Activated naive CD8-positive, alpha-beta T cell treated with anti-CD3 and anti-CD28 coated beads, Interleukin-2, amount 50 U/mL, for 16 hours (primary cell): ENCODE results near the gene GIT2.
"Not testable (repeated sequence)": the region's sequence is repeated elsewhere in the genome, so short reads cannot be mapped to it uniquely, and the experiment has no call there.

Source experiments
- DNase-seq: peaks from one replicate; pipeline ENCODE4 v3.0.0-alpha.2; 2020; ENCODE audit warnings: low read depth, low spot score

GIT2 gene

GRCh38 chr12:109920261-109920780 is 75.8 kb downstream of the GIT2 start:
- DNase-seq = no peak

GRCh38 chr12:109919456-109919855 is 76.7 kb downstream of the GIT2 start:
- no peak for DNase-seq

GRCh38 chr12:109916045-109916444 is 80.1 kb downstream of the GIT2 start:
- no peak for DNase-seq

DNA sequence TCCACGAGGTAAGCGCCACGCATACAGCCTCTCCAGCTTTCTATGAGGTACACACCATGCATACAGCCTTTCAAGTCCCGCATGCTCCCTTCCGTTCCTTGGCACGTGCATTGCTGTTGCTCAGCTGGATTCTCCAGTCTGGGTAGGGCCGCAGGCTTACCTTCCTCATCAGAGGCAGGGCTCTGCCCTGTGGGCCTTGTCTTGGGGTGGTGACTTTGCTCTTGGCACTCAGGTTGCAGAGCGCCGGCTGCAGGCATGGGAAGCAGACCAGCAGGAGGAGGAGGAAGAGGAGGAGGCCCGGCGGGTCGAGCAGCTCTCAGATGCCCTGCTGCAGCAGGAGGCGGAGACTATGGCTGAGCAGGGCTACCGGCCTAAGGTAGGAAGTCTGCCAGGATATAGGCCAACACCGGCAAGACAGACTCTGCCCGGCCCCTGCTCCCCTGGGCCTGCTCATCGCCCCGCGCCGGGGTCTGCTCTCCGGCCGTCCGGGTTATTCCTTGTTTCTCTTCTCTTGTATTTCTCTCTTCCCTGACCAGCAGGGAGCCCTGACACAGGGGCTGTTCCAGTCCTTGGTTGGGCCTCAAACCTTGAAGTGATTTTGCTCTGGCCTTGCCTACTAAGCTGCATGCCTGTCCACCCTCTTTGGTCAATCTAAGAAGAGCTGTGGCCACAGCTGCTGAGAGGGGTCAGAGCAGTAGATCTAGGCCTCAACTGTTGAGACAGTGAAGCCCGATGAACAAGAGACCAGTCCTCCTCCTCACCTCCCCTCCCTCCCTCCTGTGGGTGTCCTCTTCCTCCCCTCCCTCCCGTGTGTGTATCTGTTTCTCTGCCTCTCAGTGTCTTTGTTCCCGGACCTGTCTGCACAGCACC is 80.8 kb downstream of the GIT2 start:
- no peak for DNase-seq

- DNase-seq = no peak
These were observed 81.7 kb downstream of the GIT2 start for GRCh38 chr12:109914461-109914860.

GRCh38 chr12:109912855-109913321 is 83.3 kb downstream of the GIT2 start:
- no peak for DNase-seq

- DNase-seq = no peak
These were observed 85.2 kb downstream of the GIT2 start for GRCh38 chr12:109910969-109911348.

DNA sequence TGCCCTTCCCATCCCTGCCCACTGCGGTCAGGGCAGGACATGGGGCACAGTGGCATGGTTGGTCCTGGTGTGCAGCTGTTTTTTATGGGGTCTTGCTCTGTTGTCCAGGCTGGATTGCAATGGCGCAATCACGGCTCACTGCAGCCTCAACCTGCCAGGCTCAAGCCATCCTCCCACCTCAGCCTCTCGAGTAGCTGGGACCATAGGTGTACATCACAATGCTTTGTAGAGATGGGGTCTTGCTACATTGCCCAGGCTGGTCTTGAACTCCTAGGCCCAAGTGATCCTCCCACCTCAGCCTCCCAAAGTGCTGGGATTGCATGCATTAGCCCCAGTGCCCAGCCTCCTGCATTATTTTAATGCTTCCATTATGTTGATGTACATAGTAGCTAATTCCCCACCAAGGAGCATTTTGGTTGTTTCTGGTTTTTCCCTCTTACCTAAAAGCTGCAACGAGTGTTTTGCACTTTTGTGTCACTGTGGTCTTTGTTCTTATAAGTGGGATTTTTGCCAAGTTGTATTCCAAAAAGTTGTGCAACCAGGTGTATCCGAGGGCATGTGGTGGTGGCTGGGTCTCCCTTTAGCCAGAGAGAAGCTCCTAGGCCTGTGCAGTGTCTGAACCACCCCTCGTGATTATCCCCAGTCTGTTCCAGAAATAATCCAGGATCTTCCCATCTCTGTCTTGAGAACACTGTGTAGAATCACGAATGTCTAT is 85.8 kb downstream of the GIT2 start:
- DNase-seq = no peak

DNA sequence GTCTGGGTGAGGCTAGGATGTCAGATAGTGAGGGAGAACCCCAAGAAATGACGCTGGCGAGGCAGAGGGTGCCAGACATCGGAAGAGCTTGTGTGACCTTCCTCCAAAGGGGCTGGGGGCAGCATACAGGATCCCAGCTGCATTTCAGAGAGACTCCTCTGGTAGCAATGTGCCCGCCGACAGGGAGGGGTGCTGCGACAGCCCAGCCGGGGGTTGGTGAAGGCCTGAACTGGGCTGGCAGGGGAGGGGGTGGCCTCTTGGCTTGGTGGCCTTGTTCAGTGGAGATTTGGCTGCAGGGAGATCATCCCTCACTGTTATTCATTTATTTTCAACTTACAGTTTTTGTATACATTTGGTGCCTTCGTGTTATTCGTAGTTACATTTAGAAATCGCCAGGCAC is 90.9 kb downstream of the GIT2 start:
- no peak for DNase-seq

DNA sequence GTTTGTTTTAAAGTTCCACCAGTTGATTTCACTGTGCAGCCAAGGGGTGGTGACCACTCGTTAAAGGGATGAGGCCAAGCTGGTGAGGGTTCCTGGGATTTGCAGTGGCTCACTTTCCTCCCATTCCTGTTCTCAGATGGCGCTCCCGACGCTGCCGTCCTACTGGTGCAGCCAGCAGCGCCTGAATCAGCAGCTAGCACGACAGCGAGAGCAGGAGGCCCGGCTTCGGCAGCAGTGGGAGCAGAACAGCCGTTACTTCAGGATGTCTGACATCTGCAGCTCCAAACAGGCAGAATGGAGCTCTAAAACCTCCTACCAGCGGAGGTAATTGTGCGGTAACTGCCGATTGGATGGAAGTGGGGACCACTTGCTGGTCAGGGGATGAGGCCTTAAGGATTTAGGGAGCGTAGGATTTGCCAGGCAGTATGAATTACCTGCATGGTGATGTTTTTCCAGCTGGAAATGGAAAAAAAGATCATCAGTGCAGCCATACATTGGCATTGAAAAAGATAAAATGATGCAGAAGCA is 93.2 kb downstream of the GIT2 start:
- DNase-seq = no peak

DNA sequence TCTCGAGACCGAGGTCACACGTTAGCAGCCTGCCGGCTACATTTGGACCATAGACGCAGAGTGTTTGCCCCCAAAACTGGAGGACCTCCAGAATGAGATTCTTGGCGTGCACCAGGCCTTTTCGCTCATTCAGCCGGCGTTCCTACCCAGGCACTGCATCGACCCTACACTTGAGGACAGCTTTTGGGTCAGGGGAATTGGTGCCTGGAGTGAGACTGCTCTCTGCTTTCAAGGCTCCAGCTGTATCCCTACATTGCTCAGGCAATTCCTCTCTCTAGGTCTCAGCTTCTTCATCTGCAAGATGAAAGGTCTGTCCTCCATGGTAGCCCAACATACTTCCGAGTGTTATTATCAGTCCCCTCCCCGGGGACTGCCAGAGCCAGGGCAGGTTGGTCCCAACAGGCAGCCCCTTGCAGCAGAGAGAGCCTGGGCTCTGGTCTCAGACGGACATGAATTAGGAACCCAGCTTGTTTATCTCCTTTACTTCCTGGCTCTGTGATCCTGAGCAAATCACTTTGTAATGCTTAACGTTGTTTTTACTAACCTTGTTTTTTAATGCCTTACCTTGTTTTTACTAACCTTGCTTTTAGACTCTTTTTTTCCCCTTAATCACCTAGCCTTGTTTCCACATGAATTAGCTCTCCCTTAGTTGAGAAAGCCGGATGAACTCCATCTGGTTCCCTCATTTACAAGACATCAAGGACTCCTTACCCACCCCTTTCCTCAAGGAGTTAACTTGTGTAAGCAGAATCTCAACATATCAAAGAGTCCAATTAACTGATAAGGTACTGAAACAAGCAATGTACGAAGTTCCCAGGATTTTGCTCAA is 95.2 kb downstream of the GIT2 start:
- DNase-seq = no peak

- peak; percentile 23 for DNase-seq
These were observed 96.1 kb downstream of the GIT2 start, which contains the start of gene TCHP for GRCh38 chr12:109899783-109900751. Gene TCHP (plus strand): TSS chr12:109900274. CDS start chr12:109903027, 2,753 bp downstream.

- not testable (repeated sequence) for DNase-seq
These were observed 96.8 kb downstream of the GIT2 start for GRCh38 chr12:109899345-109899744.

DNA sequence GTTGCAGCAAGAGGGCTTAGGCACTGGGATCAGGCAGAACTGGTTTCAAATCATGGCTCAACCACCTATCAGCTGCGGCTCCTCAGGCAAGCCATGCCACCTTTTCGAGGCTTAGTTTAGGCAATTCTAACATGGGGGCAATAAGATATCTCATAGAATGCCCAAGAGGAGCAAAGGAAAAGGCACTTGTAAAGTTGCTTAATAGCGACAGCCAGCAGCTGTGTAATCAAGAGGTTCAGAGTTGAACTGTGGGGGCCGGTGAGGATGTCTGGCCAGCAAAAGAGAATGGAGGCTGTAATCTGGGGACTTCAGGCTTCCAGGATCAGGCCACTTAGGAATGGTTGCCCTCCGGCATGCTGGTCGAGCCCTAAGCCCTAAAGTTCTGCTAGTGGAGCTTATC is 99.1 kb downstream of the GIT2 start:
- DNase-seq = no peak

DNA sequence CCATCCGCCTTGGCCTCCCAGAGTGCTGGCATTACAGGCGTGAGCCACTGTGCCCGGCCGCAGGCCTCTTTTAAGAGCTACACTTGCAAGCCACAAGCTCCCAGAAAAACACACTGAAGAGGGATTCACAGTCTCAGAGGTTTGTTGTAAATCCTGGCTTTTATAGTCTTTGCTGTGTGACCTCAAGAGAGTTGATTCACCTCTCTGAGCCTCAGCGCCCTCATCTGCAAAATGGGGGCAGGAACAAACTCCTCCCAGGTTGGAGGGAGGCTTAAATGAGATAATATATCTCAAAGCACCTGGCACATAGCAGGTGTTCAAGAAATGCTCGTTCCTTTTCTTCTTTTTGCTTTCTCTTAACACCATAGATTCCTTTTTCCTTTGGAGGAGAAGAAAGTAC is 100.0 kb downstream of the GIT2 start:
- no peak for DNase-seq

GRCh38 chr12:109894939-109895338 is 101.2 kb downstream of the GIT2 start:
- DNase-seq = no peak

- no peak for DNase-seq
These were observed 102.7 kb downstream of the GIT2 start for GRCh38 chr12:109893261-109893995.

- DNase-seq = no peak
These were observed 103.4 kb downstream of the GIT2 start for GRCh38 chr12:109892748-109893147.

DNA sequence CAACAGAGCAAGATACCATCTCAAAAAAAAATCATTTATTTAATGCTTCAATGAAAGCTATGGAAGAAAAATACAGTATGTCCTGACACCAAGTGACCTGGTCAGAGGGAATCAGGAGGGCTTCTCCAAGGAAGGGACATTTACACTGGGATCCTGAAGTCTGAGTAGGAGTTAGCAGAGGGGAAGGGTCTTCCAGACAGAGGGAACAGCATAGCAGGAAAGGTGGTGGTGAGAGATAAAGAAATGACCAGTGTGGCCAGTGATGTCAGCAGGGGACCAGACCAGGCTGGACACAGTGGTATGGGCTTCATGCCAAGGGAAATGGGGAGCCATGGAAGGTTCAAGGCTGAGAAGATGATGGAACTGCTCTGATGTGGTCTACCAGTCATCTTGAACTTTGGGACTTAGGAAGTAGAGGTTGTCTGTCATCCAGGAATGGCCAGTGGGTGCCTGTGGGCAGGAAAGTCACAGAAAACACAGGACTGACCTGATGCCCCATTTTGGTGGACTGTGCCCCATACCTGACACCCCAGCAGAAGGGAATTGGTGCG is 103.9 kb downstream of the GIT2 start:
- no peak for DNase-seq
